Measurements from ENCODE around the gene WWP2.
"Not testable (repeated sequence)": the region's sequence is repeated elsewhere in the genome, so short reads cannot be mapped to it uniquely, and the experiment has no call there.

The WWP2 gene

GRCh38 chr16:69732101-69732500, 30.0 kb upstream of the WWP2 start:
- Mint-ChIP-seq H3K27ac (no peak overlapping the region), H3K27me3 (no peaks in the 10 kb centered on the region), H3K9me3 (no peaks in the 10 kb centered on the region), H3K4me3 (no peak overlapping the region), H3K36me3 (ENCODE audit: low read depth) (no peaks in the 10 kb centered on the region), H3K4me1 (ENCODE audit: low read depth) (peaks cover 3% of the 10 kb centered on the region)

GRCh38 chr16:69741519-69741918, 20.6 kb upstream of the WWP2 start:
- Mint-ChIP-seq H3K4me1 (ENCODE audit: low read depth) (peaks cover 9% of the 10 kb centered on the region), H3K27me3 (no peaks in the 10 kb centered on the region), H3K9me3 (no peaks in the 10 kb centered on the region), H3K27ac (no peak overlapping the region), H3K36me3 (ENCODE audit: low read depth) (peaks cover 62% of the 10 kb centered on the region), H3K4me3 (no peak overlapping the region)

- Mint-ChIP-seq H3K4me3 (no peak overlapping the region), H3K4me1 (ENCODE audit: low read depth) (peaks cover 9% of the 10 kb centered on the region), H3K27me3 (no peaks in the 10 kb centered on the region), H3K27ac (no peak overlapping the region), H3K36me3 (ENCODE audit: low read depth) (peaks cover 66% of the 10 kb centered on the region), H3K9me3 (no peaks in the 10 kb centered on the region)
Observed at GRCh38 chr16:69741951-69742904, 19.9 kb upstream of the WWP2 start.

- H3K27ac Mint-ChIP-seq: peak overlapping the region; percentile 10
- peaks cover 13% of the 10 kb centered on the region for H3K4me1 Mint-ChIP-seq (ENCODE audit: low read depth)
- no peak overlapping the region for H3K4me3 Mint-ChIP-seq
- H3K36me3 Mint-ChIP-seq (ENCODE audit: low read depth): peaks cover 85% of the 10 kb centered on the region
- no peaks in the 10 kb centered on the region for H3K27me3 Mint-ChIP-seq
- H3K9me3 Mint-ChIP-seq: no peaks in the 10 kb centered on the region
Observed at GRCh38 chr16:69744363-69745231, 17.5 kb upstream of the WWP2 start.

- H3K36me3 Mint-ChIP-seq (ENCODE audit: low read depth): peaks cover 81% of the 10 kb centered on the region
Observed at GRCh38 chr16:69745232-69745612, 16.9 kb upstream of the WWP2 start.

DNA sequence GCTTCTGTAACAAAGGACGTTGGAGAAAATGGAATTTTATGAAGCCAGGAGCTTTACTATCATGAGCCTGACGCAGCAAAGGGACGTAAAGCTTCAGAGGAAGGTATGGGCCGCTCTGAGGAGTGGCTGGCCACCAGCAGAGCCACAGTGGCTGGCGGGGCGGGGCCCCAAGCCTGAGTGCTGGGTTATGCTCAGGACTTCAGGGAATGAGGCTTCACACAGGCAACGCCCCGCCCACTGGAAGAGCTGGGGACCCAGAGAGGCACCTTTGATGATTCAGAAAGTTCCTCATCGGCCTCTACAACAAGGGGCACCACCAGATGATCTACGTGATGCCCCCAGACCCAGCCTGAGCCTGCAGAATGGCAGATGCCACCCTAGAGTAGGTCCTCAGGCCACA, 16.2 kb upstream of the WWP2 start:
- peaks cover 13% of the 10 kb centered on the region for H3K4me1 Mint-ChIP-seq (ENCODE audit: low read depth)
- H3K27me3 Mint-ChIP-seq: no peaks in the 10 kb centered on the region
- no peaks in the 10 kb centered on the region for H3K9me3 Mint-ChIP-seq
- H3K27ac Mint-ChIP-seq: no peak overlapping the region
- peaks cover 83% of the 10 kb centered on the region for H3K36me3 Mint-ChIP-seq (ENCODE audit: low read depth)
- no peak overlapping the region for H3K4me3 Mint-ChIP-seq

More at GRCh38 chr16:69745232-69745612, 16.9 kb upstream of the WWP2 start:
- H3K27me3 Mint-ChIP-seq: no peaks in the 10 kb centered on the region
- no peak overlapping the region for H3K4me3 Mint-ChIP-seq
- peak overlapping the region; percentile 21 for H3K27ac Mint-ChIP-seq
- H3K9me3 Mint-ChIP-seq: no peaks in the 10 kb centered on the region
- H3K4me1 Mint-ChIP-seq (ENCODE audit: low read depth): peaks cover 13% of the 10 kb centered on the region

DNA sequence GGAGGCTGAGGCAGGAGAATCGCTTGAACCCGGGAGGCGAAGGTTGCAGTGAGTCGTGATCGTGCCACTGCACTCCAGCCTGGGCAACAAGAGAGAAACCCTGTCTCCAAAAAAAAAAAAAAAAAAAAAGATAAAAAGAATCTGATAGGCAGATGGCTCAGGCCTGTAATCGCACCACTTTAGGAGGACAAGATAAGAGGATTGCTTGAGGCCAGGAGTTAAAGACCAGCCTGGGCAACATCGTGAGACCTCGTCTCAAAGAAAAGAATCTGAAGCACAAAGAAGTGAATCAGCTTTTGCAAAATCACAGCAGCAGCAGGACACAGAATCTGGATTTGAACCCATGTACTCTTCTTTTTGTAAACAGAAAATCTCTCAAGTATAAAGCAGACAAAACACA, 15.0 kb upstream of the WWP2 start:
- Mint-ChIP-seq H3K9me3 (no peaks in the 10 kb centered on the region), H3K36me3 (ENCODE audit: low read depth) (peaks cover 84% of the 10 kb centered on the region), H3K4me3 (no peak overlapping the region), H3K4me1 (ENCODE audit: low read depth) (peaks cover 10% of the 10 kb centered on the region), H3K27ac (no peak overlapping the region), H3K27me3 (no peaks in the 10 kb centered on the region)

DNA sequence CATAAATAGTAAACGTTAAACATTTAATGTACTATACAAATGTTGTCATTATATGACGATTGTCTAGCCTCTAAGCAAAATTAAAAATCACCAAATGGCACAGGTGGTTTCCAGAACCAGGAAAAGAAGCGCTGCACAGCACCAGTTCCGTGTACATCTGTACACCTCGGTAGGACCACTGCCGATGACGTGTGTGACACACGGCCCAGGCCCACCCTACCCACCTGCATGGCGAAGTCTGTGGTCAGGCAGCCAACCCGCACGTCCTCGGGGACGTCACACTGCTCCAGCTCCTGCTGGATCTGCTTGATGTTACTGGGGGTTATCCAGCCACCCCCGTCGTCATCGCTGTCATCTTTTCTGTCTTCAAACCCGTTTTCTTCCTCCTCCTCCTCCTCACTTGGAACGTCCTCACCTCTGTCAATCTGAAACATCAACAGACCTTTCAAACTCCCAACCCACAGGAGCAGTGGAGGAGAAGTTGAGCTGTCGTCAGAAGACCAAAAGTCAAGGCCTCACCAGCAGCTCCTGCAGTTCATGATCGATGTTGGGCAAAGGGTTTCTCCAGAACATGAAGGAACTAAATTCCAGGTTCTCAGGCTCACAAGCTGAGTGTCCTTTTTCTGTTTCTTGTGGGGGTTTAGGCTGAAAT, 13.3 kb upstream of the WWP2 start:
- peak overlapping the region; percentile 0 for H3K27ac Mint-ChIP-seq

DNA sequence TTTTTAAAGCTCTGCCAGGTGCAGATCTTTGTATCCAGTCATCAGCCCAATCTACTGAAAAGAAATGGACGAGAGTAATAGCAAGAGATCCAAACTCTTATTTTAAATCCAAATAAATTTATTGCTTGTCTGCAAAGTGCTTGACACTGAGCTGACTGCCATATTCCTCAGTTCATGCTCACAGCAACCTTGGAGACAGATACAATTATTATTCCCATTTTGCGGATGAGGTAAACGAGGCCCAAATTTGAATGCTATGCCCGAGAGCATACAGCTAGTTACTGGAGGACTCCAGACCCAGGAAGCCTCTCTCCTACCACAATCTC, 8.0 kb upstream of the WWP2 start:
- peaks cover 38% of the 10 kb centered on the region for H3K36me3 Mint-ChIP-seq (ENCODE audit: low read depth)
- H3K4me3 Mint-ChIP-seq: peak overlapping the region; percentile 100
- H3K27ac Mint-ChIP-seq: peak overlapping the region; percentile 100
- no peaks in the 10 kb centered on the region for H3K9me3 Mint-ChIP-seq
- peaks cover 26% of the 10 kb centered on the region for H3K4me1 Mint-ChIP-seq (ENCODE audit: low read depth)
- H3K27me3 Mint-ChIP-seq: no peaks in the 10 kb centered on the region

More for the DNA sequence above, 13.3 kb upstream of the WWP2 start:
- Mint-ChIP-seq H3K36me3 (ENCODE audit: low read depth) (peaks cover 81% of the 10 kb centered on the region), H3K27me3 (no peaks in the 10 kb centered on the region), H3K4me1 (ENCODE audit: low read depth) (peaks cover 24% of the 10 kb centered on the region), H3K4me3 (no peak overlapping the region), H3K9me3 (no peaks in the 10 kb centered on the region)

DNA sequence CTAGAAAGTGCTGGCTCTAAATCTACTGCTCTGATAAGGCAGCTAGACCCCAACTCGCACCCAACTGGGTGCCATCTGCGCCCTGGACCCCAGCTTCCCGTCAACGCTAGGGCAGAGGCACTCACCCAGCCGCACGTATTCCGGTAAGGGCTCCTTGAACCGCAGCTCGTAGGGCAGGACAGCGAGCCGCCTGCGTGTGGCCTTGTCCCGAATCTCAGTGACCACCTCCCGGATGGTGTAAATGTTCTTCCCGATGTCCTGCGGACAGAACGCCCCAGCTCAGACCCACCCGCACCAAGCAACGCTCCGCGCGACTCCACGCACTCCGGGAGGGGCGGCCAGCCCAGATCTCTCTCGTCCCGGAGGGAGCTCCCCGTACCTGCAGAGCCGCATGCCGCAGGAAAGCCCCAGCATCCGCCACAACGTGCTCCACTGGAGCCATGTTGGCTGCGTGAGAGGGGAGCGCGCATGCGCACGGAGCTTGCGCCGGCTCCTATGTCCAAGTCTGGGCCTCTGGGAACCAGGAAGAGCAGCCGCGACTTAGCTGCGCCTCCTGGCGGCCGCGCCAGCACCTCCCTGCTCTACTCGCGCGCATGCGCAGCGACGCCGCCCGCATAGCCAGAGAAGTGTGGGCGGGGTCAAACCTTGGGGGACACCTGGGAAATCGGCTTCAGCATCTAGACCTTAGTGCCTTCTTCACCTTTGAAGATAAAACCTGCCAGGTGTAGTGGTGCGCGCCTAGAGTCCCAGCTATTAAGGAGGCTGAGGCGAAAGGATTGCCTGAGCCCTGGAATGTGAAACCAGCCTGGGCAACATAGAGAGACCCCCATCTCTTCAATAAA, 7.4 kb upstream of the WWP2 start, which contains the start of gene NOB1:
Gene NOB1 (minus strand): TSS at position 458 of the 842 bp plus-strand sequence. CDS start 16 bp downstream, at position 442.
- H3K27ac Mint-ChIP-seq: peak within 1 kb of the TSS; percentile 100
- H3K27me3 Mint-ChIP-seq: no peaks in the 10 kb centered on the region
- H3K4me3 Mint-ChIP-seq: peak within 1 kb of the TSS; percentile 100
- H3K9me3 Mint-ChIP-seq: no peaks in the 10 kb centered on the region
- H3K36me3 Mint-ChIP-seq (ENCODE audit: low read depth): peaks cover 33% of the 10 kb centered on the region
- peaks cover 23% of the 10 kb centered on the region for H3K4me1 Mint-ChIP-seq (ENCODE audit: low read depth)

- Mint-ChIP-seq H3K36me3 (ENCODE audit: low read depth) (peaks cover 21% of the 10 kb centered on the region), H3K27ac (no peak overlapping the region), H3K27me3 (no peaks in the 10 kb centered on the region), H3K4me1 (ENCODE audit: low read depth) (peaks cover 29% of the 10 kb centered on the region), H3K9me3 (no peaks in the 10 kb centered on the region), H3K4me3 (no peak overlapping the region)
Observed at GRCh38 chr16:69756705-69757104, 5.4 kb upstream of the WWP2 start.

GRCh38 chr16:69757375-69757774, 4.8 kb upstream of the WWP2 start:
- H3K9me3 Mint-ChIP-seq, H3K27ac Mint-ChIP-seq, H3K4me3 Mint-ChIP-seq, H3K27me3 Mint-ChIP-seq: not testable (repeated sequence)
- Mint-ChIP-seq H3K36me3 (ENCODE audit: low read depth) (peaks cover 14% of the 10 kb centered on the region), H3K4me1 (ENCODE audit: low read depth) (peaks cover 28% of the 10 kb centered on the region)

DNA sequence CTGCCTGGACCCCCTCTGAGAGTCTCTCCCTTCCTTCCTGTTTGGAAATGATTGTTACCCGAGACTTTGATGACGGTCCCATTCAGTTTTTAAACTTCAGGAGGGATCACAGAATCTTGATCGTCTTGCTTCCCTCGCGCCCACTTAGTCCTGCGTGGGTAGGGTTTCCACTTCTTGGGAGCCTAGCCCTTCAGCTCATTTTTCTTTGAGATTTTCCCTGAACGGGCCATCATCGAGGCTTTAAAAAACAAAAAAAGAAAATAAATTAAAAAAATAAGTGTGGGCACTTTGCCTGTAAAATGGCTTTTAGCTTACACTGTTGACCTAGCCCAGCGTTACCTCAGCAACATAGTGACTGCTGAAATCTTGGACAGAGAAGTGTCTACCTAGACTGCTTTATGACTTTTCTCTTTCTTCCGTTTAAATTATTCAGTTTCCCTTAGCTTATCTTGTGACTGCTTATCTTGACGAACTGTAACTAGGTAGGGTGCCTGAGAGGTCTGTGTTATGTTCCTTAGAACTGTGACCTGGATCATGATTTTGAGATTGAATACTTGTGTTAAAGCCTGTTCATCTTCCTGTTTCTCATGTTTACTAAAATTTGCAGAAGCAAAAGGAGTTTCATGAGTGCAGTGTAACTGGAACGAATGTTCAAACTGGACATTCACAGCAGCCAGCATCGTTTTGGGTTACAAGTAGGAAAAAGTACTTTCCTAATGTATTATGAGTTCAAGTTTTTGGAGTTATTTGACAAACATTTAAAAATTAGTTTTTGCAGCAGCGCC, 874 bp downstream of the WWP2 start:
- peaks cover 4% of the 10 kb centered on the region for H3K36me3 Mint-ChIP-seq (ENCODE audit: low read depth)
- peaks cover 44% of the 10 kb centered on the region for H3K4me1 Mint-ChIP-seq (ENCODE audit: low read depth)
- H3K4me3 Mint-ChIP-seq: peak overlapping the region; percentile 92
- no peaks in the 10 kb centered on the region for H3K9me3 Mint-ChIP-seq
- H3K27ac Mint-ChIP-seq: peak overlapping the region; percentile 91
- H3K27me3 Mint-ChIP-seq: no peaks in the 10 kb centered on the region

Data from stimulated activated naive CD8-positive, alpha-beta T cell treated with anti-CD3 and anti-CD28 coated beads, Interleukin-15, Interleukin-2, amounts not matched to agents 100 ng/mL and 50 ng/mL, for 24 hours (primary cell).